Uterus (tissue), 2 donors: ENCODE data around the gene SPTBN5.

Experiments used
- CTCF ChIP-seq, 4 experiments: fragments of 200-600 bp in 2 of 4; fragments of 450-650 bp in 2 of 4; sonication (generic) in 2 of 4; IDR thresholded peaks; one replicate each; pipeline ENCODE4 v1.5.1; 2016 to 2019; ENCODE audit warnings: antibody characterized with exemption in 4 of 4, mild to moderate bottlenecking in 2 of 4, moderate library complexity in 1 of 4
- POLR2A ChIP-seq, 2 donors: fragments of 450-650 bp; IDR thresholded peaks; one replicate each; pipeline ENCODE4 v1.6.1; 2016; ENCODE audit warnings: antibody characterized with exemption in 2 of 2, mild to moderate bottlenecking in 1 of 2, moderate library complexity in 1 of 2

DNA sequence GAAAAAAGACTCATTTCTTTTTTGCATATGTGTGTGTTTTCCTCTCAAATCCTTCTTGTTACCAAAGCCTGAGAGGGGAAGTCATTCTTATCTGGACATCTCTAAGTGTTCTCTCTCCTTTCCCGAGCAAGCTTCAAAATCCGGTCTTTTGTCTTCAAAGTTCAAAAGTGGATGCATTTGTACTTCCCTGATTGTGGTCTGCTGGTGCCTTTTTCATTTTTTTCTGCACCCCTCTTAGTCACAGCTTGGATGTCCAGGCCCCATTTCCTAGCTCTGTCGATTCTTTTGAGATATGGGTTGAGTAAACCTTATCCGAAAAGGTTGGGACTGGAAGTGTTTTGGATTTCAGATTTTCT, 43.7 kb upstream of the SPTBN5 start:
- TF ChIP-seq CTCF (IDR thresholded peaks at IDR 0.05) = no peak
- TF ChIP-seq POLR2A (IDR thresholded peaks at IDR 0.05) = no peak
